GM19240 (cell line): ENCODE data around the gene TACR1.
"Not testable (repeated sequence)": the region's sequence is repeated elsewhere in the genome, so short reads cannot be mapped to it uniquely, and the experiment has no call there.

ENCODE experiments used
- DNase-seq: peaks from one replicate; pipeline ENCODE4 v3.0.0; 2011; ENCODE audit warnings: low spot score; ENCODE audit not compliant: insufficient read length

Gene TACR1

GRCh38 chr2:75088791-75089190 lies 110.5 kb downstream of the TACR1 start:
- DNase-seq = no peak

- no peak for DNase-seq
Observed at GRCh38 chr2:75087736-75088135, 111.6 kb downstream of the TACR1 start.

DNA sequence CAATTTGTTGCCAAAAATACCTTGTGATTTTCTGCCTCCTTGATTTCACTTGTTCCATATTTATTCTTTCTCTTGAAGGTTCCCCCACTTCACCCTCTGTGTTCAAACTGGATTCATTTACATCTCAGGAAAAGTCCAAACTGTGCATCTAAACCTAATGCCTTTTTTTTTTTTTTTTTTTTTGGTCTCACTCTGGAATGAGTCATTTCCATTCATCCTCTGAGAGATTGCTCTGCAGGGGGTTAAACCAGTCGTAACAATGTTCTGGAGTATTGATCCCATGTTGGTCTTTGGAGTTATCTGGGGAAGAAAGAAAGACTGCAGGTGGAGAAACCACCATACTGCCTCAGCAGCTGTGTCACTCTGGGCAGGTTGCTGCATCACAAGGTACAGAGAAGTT lies 119.7 kb downstream of the TACR1 start:
- DNase-seq = no peak

DNA sequence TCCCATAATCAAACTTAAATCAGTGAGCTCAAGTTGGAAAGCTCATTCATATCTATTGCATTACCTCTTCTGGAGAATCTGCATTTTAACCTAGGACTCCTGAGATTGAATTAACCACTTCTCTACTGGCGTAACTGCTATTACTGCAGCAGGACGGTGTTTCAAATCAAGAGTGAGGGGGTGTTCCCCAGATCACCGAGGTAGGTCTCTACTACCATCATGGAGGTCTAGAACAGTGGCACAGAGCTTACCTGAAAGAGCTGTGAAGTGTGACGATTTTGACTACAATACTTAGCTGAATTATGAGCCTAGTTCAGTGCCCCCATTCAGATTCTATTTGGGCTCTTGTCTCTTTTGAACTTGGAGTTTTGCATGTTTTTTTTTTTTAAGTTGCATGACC lies 121.4 kb downstream of the TACR1 start:
- DNase-seq = no peak

DNA sequence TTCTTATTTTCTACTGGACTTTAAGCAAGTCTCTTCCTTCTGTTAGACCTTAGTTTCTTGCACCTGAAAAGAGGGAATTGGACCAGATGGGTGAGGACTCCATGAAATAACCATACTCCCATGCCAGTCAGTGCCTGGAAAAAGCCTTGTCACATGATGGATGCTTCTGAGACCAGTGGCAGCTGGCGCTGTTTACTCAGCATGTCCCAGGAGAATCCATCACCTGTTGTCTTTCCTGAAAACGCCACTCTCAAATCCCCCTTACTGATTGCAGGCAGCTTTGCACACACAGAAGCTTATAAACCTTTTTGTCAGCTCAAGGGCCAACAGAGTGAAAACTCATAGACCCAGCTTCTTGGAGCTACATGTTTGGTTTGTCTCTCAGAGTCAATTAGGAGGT lies 123.2 kb downstream of the TACR1 start:
- DNase-seq = no peak

DNA sequence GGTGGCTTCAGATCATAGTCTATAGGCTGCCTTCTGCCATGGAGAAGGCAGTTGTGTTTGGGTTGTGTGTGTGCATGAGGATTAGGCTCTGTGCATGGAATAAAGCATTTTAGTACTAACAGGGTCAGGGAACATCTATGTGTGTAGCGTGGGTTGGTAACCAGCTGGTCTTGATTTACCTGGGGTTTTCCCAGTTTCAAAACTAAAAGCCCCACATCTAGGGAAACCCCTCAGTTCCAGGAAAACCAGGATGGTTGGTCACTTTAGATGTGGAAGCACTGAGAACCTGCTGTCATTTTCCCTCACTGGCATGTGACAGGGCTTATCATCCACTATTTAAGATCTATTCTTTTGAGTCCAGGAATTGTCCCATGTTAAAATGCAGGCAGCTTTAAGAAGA lies 124.6 kb downstream of the TACR1 start:
- no peak for DNase-seq

DNA sequence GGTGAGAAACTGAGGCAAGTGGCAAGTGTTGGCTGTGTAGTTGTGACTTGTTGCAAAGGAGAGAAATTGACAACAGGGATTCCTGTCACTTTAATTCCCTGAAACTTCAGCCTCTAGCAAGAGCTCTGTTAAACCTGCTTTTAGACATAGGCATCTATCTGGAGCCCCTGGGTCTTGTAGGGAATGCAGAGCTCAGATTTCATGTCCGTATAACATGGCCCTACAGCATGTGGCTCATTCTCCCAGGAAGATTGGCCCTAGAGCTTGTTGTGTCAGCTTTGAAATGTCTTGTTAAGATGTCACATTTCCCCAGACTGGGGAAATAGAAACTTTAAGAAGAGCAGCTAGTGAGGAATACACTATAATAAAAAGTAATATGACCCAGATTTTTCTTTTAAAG lies 125.1 kb downstream of the TACR1 start:
- DNase-seq = no peak

DNA sequence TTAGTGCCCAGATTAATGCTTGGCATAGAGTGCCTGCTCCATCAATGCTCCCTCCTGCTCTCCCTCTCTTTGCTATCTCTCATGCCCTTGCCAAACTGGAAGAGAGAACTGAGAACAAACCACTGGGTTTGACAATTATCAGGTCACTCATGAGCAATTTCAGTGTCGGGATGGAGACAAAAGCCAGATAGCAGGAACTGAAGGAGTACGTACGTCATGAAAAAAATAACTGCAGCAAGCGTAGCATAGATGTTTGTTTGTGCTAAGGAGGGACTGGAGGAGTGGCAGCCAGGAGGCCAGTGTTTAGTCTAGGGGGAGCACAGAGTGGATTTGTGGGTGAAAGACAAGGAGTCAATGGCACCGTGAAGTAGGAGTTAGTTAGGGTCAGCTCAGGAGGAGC lies 127.6 kb downstream of the TACR1 start:
- DNase-seq = no peak

GRCh38 chr2:75068546-75068945 lies 130.8 kb downstream of the TACR1 start:
- DNase-seq = no peak

DNA sequence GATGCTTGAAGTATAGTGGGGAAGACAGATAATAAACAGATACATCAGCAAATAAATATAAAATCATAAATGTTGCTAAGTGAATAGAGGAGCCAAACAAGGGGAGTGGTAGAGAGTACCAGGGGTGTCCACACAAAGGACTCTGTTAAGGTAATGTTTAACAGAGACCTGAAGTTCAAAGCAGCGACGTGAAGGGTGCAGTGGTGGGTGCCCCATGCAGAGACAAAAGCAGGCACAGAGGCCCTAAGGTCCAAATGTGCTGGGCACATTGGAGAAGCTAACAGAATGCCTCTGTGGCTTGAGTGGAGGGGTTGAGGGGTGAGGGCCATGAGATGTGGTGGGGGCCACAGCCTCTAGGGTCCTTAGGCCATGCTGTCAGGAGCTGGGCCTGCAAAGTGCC lies 131.8 kb downstream of the TACR1 start:
- no peak for DNase-seq

DNA sequence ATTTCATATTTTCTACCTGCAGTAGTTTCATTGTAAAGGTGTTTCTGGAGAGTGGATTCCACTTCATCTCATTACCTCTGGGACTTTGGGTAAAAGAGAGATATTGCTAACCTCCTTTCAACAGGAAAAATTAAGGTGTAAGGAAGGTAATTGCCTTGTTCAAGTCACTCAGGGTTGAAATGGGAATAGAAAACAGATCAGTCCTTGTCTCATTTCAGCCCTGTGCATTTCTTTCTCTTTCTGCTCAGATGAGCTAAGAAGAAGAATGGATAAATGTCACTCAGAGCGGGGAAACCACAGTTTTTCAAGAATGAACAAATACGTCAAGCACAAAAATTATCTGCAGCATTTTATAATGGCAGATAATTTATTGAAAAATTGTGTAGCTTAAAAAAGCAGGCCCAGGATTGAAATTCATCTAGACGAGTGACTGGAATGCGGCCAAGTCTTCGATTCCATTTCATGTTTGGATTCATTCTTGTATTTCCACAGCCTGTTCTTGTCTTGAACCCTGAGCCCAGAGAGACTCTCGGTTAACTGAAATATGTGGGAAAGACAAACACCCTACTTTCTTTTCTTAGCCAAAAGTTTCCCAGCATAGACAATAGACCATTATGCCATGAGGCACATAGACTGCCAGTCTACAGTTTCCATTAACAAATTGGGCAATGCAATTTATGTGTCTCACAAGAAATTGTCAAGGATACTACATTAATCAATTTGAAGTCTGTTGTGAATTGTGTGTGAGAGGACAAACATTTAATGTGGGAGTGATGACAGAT lies 133.0 kb downstream of the TACR1 start:
- no peak for DNase-seq

GRCh38 chr2:75065402-75066008 lies 133.8 kb downstream of the TACR1 start:
- DNase-seq = no peak

DNA sequence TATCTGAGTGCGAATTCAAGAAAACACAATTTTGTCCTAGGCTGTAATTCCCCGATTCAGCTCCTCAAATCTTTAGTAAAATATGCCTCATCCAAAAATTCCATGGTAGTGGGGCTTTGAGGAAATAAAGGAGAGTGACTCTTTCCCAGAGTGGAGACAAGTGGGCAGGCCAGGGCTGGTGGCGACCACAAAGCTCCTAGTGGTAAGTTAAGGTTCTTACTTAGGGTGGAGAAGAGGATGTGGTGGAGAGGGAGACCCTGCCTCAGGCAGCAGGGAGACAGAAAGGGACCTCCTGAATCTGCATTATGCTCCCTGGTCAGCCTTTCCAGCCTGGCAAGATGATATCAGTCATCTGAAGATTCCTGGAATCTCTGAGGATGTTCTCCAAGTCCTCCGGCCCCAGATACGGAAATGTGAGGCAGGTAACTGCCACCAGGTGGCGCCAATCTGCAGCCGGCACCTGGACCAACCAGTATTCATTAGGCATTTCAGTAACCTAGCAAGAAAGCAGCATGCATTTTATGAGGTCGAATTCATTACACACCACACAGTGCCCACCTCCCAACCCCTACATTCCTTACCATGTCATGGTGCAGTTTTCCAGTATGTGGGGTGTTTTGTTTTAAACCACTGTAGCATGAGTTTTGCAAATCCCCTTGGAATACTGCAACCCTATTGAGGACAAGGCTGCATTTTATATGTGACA lies 134.5 kb downstream of the TACR1 start:
- DNase-seq = peak; percentile 14

DNA sequence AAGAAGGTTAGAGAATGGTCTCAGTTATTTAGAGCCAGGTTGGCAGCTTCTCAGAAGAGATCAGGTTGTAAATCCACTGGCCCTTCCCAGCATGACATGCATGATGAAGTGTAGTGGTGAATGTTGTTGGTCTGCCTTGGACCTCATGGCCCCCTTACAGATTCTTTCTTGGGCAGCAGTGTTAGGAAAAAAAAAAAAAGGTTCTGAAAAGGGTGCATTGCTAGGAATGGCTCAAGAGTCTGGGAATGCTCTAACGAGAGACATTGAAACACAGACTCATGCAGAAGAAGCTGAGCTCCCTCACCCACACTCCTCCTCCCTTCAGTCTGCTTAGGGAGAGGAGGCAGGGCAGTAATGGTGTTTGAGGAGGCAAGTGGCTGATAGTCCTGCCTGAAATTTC lies 135.4 kb downstream of the TACR1 start:
- DNase-seq = no peak

DNA sequence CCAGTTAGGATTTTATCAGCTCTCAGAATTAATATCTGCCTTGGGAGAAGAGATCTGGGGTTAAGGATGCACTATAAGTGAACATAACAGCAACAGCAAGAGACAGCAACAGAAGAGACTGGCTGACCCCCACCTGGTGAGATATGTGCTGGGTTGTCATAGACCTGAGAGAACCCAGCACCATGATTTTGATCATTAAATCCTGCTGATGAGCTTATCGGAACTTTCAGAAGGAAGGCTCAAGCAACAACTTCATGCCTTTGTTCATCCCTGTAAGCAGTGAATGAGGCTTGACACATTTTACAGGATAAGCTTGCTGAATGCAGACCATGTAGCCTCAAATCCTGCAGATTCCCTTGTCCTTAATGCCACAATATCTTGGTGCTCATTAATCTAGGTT lies 140.9 kb downstream of the TACR1 start:
- no peak for DNase-seq

GRCh38 chr2:75057150-75057549 lies 142.2 kb downstream of the TACR1 start:
- not testable (repeated sequence) for DNase-seq

DNA sequence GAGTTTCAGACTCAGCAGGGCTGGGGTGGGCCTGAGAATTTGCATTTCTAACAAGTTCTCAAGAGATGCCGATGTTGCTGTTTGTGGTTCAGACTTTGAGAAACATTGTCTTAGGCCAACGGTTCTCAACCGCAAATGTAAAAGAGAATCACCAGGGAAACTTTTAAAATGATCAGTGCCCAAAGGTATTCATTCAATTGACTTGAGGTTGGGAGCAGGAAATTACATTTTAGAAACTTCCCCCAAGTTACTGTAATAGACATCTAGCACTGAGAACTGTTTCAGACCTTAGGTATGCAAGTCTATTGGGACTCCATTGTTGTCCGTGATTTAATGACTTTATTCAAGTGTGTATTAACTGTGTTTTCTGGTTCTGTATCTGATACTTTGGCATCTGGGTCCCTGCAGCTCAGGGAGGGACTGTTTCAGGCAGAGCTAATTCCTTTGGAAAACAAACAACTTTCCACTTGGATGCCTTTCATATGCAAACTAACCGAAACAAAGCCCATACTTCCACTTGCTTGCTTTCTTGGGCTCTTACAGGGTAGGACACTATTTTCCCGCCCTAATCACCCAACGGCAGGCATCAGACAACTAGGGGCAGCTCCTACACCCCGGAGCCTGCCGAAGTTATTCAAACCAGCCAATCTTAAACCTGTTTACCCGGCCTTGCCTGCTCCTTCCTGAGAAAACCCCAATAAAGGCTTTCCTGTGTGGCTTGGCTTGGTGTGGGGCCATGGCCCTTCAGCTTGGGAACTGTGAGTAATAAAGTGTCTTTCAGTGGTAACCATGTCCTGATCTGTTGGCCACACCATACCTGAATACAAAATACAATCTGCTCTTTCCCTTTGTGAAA lies 143.3 kb downstream of the TACR1 start:
- peak; percentile 24 for DNase-seq

GRCh38 chr2:75055142-75055819 lies 144.0 kb downstream of the TACR1 start:
- no peak for DNase-seq

DNA sequence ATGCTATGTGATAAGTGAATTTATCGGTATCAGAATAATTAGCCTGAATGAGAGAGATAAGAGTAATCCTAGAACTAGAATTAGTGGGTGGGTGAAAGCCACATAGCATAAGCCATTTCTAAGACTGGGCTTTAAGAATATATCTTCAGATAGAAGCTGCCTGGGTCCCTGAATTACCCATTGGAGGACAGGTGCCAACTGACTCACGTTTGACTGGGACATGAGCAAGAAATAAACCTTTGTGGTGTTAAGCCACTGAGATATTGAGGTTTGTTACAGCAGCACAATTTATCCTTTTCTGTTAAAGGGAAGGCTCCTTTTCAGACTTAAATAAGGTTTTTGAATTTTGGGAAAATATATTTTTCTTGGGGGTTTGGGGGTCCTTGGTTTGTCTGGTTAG lies 145.0 kb downstream of the TACR1 start:
- DNase-seq = no peak

DNA sequence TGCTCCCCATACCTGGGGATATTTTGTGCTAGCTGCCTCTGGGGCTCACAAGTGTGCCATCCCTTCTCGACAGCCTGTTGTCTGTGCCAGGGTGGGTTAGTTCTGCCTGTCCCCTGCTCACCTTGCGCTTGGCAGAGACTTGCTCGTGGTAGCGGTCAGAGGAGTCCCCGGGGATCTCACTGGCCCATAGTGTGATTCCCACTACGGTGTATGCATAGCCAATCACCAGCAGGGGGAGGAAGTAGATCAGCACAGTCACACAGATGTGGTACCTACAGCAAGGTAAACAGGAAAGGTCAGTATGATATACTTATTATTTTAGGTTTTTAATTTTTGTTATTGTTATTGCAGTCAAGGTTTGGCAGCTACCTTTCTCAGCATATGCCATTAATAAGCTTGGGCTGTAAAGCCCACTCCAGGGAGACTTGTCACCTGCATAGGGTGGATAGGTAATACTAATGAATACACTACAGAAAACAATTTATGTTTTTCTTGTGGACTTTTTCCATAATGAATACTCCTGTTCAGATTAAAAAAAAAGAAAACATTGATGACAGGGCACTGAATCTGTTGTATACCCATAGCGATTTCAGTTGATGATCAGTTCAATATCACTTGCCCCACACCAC lies 145.7 kb downstream of the TACR1 start:
- DNase-seq = peak; percentile 23
